SKM-1 (cell line): ENCODE measurements around the gene PORCN.
"Not testable (repeated sequence)": the region's sequence is repeated elsewhere in the genome, so short reads cannot be mapped to it uniquely, and the experiment has no call there.

ENCODE experiments used
- DNase-seq: peaks from one replicate; lab custom pipeline; 2025; ENCODE audit not compliant: unreplicated experiment; lab: John Stamatoyannopoulos, UW

PORCN gene

GRCh38 chrX:48539345-48540027 is 30.7 kb downstream of the PORCN start, which contains the start of gene TBC1D25:
Gene TBC1D25, plus strand, starts transcription at chrX:48539714. Its CDS starts 84 bp downstream, at chrX:48539798.
- DNase-seq = peak; percentile 93

- DNase-seq = no peak
Observed at GRCh38 chrX:48540028-48540375, 31.2 kb downstream of the PORCN start.

GRCh38 chrX:48540480-48540879 is 31.7 kb downstream of the PORCN start:
- DNase-seq = no peak

- DNase-seq = no peak
Observed at GRCh38 chrX:48541140-48541814, 32.5 kb downstream of the PORCN start.

- DNase-seq = no peak
Observed at GRCh38 chrX:48548871-48549270, 40.1 kb downstream of the PORCN start.

- not testable (repeated sequence) for DNase-seq
Observed at GRCh38 chrX:48555731-48556325, 47.0 kb downstream of the PORCN start.

GRCh38 chrX:48558271-48558670 is 49.5 kb downstream of the PORCN start:
- DNase-seq = no peak

- DNase-seq = no peak
Observed at GRCh38 chrX:48559636-48560035, 50.8 kb downstream of the PORCN start.

- no peak for DNase-seq
Observed at GRCh38 chrX:48560056-48560455, 51.3 kb downstream of the PORCN start.

GRCh38 chrX:48560681-48561080 is 51.9 kb downstream of the PORCN start:
- DNase-seq = no peak

GRCh38 chrX:48569958-48570357 is 61.2 kb downstream of the PORCN start:
- DNase-seq = no peak
